ENCODE measurements around the gene MAST2. TPM values are rescaled to one million over a fixed set of nuclear protein-coding genes. Genes with fewer than 3 reads are reported as not detected.

Gene MAST2
- total RNA-seq, 1 experiment from 2014 or later, result 77.0 TPM

DNA sequence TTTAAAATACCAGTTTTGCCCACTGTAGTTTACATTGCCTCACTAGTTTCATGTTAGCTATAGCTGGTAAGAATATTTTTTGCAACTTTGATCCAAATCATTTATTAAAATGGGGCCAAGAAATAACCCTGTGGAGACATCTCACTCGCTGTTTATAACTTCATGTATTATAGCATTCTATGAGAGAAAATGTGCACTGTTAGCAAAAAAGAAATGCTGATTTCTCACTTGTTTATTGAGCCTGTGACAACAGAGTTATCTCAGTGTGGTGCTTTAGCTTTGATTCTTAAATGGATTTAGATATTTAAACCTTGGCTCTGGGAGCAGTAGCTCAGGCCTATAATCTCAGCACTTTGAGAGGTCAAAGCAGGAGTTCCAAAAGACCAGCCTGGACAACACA is 201.1 kb downstream of the MAST2 start:
- H3K9me3 ChIP-seq (ENCODE audit: control insufficient read depth, insufficient read depth, low read depth, low read length), result no peaks in the 10 kb centered on the region
- no peaks in the 10 kb centered on the region for H3K4me1 ChIP-seq (ENCODE audit: control insufficient read depth, insufficient read depth, low read length)

DNA sequence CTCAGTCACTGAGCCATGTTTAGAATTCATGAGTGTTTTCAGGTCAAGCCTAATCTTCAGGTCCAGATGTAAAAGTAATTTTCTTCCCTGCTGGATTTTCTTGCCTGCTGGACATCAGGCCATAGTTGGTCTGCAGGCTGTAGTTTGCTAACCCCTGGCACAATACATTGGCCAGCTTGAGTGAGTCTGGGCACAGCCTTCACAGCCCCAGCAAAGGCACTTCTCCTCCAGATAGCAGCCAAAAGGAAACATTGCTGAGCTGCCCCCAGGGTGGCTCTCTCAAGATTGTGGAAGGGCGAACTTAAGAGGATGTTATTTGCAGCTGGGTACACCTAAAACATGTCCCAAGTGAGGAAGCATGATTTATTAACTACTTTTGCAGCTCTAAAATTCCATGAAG is 202.2 kb downstream of the MAST2 start:
- CTCF ChIA-PET, result no interaction called here
- intact Hi-C loops (cut with micrococcal nuclease; ENCODE audit: unreplicated experiment) (no loop called here), in situ Hi-C loops (cut with HindIII; ENCODE audit: low pct_unique_long_range_greater_than_20kb, low sequenced_read_pairs) (no loop called here)
- Histone ChIP-seq H3K27ac (ENCODE audit: low read length) (no peak overlapping the region), H3K4me3 (ENCODE audit: low read depth in 2 of 2, low read length in 2 of 2) (no peak overlapping the region), H3K36me3 (ENCODE audit: control insufficient read depth, insufficient read depth, low read length) (peaks cover 5% of the 10 kb centered on the region; the same call in 1 of the 2 replicates), H3K27me3 (ENCODE audit: control insufficient read depth, insufficient read depth, low read length) (no peaks in the 10 kb centered on the region), H3K9me3 (ENCODE audit: control insufficient read depth, insufficient read depth, low read depth, low read length) (no peaks in the 10 kb centered on the region), H3K4me1 (ENCODE audit: control insufficient read depth, insufficient read depth, low read length) (no peaks in the 10 kb centered on the region)
- no TSS peak for BruUV-seq (replicated peaks)
- DNase-seq (ENCODE audit: low read depth, low spot score), result no peak
- ATAC-seq, result no peak
- TF ChIP-seq SIN3A (IDR thresholded peaks at IDR 0.05; ENCODE audit: borderline replicate concordance, insufficient read depth, low read depth, low read length), result no peak
- TF ChIP-seq, protein P1, sequence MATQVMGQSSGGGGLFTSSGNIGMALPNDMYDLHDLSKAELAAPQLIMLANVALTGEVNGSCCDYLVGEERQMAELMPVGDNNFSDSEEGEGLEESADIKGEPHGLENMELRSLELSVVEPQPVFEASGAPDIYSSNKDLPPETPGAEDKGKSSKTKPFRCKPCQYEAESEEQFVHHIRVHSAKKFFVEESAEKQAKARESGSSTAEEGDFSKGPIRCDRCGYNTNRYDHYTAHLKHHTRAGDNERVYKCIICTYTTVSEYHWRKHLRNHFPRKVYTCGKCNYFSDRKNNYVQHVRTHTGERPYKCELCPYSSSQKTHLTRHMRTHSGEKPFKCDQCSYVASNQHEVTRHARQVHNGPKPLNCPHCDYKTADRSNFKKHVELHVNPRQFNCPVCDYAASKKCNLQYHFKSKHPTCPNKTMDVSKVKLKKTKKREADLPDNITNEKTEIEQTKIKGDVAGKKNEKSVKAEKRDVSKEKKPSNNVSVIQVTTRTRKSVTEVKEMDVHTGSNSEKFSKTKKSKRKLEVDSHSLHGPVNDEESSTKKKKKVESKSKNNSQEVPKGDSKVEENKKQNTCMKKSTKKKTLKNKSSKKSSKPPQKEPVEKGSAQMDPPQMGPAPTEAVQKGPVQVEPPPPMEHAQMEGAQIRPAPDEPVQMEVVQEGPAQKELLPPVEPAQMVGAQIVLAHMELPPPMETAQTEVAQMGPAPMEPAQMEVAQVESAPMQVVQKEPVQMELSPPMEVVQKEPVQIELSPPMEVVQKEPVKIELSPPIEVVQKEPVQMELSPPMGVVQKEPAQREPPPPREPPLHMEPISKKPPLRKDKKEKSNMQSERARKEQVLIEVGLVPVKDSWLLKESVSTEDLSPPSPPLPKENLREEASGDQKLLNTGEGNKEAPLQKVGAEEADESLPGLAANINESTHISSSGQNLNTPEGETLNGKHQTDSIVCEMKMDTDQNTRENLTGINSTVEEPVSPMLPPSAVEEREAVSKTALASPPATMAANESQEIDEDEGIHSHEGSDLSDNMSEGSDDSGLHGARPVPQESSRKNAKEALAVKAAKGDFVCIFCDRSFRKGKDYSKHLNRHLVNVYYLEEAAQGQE (IDR thresholded peaks at IDR 0.05; ENCODE audit: insufficient read depth in 1 of 2, low read depth in 2 of 2, low read length in 1 of 2), result no peak
- TF ChIP-seq POLR2AphosphoS5 (IDR thresholded peaks at IDR 0.05; ENCODE audit: low read depth, low read length), result no peak
- TF ChIP-seq TCF7L2 (IDR thresholded peaks at IDR 0.05; ENCODE audit: low read depth, low read length), result no peak
- TF ChIP-seq, protein P2, sequence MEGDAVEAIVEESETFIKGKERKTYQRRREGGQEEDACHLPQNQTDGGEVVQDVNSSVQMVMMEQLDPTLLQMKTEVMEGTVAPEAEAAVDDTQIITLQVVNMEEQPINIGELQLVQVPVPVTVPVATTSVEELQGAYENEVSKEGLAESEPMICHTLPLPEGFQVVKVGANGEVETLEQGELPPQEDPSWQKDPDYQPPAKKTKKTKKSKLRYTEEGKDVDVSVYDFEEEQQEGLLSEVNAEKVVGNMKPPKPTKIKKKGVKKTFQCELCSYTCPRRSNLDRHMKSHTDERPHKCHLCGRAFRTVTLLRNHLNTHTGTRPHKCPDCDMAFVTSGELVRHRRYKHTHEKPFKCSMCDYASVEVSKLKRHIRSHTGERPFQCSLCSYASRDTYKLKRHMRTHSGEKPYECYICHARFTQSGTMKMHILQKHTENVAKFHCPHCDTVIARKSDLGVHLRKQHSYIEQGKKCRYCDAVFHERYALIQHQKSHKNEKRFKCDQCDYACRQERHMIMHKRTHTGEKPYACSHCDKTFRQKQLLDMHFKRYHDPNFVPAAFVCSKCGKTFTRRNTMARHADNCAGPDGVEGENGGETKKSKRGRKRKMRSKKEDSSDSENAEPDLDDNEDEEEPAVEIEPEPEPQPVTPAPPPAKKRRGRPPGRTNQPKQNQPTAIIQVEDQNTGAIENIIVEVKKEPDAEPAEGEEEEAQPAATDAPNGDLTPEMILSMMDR (IDR thresholded peaks at IDR 0.05), result no peak
- POLR2A ChIA-PET, result interaction anchor here (0.6 kb wide), 1 partner anchor 11 kb away, joined by 4 read pairs; no protein-coding TSS in a partner anchor

More for the DNA sequence above, 201.1 kb downstream of the MAST2 start:
- ATAC-seq (no peak), DNase-seq (ENCODE audit: low read depth, low spot score) (no peak)
- Histone ChIP-seq H3K4me3 (ENCODE audit: low read depth in 2 of 2, low read length in 2 of 2) (no peak overlapping the region), H3K27me3 (ENCODE audit: control insufficient read depth, insufficient read depth, low read length) (no peaks in the 10 kb centered on the region), H3K36me3 (ENCODE audit: control insufficient read depth, insufficient read depth, low read length) (peaks cover 5% of the 10 kb centered on the region; the same call in 1 of the 2 replicates), H3K27ac (ENCODE audit: low read length) (no peak overlapping the region)
- ChIA-PET CTCF (no interaction called here), POLR2A (no interaction called here)
- TF ChIP-seq, protein P1 (IDR thresholded peaks at IDR 0.05; ENCODE audit: insufficient read depth in 1 of 2, low read depth in 2 of 2, low read length in 1 of 2), result no peak
- BruUV-seq (replicated peaks), result no TSS peak
- intact Hi-C loops (cut with micrococcal nuclease; ENCODE audit: unreplicated experiment), result no loop called here
- in situ Hi-C loops (cut with HindIII; ENCODE audit: low pct_unique_long_range_greater_than_20kb, low sequenced_read_pairs), result no loop called here
